Peyer's patch (tissue), 4 donors: ENCODE measurements around the gene ZBTB20.

Source experiments
- CTCF ChIP-seq, 6 experiments: fragments of 450-650 bp in 4 of 6; fragments of 200-600 bp in 2 of 6; sonication (generic) in 1 of 6; IDR thresholded peaks; one replicate each; pipeline ENCODE4 v1.5.1; 2017 to 2019; ENCODE audit warnings: antibody characterized with exemption in 6 of 6, mild to moderate bottlenecking in 3 of 6, moderate library complexity in 1 of 6
- POLR2A ChIP-seq, 2 donors: fragments of 450-650 bp; IDR thresholded peaks; one replicate each; pipeline ENCODE4 v1.5.1; 2017; ENCODE audit warnings: antibody characterized with exemption in 2 of 2, mild to moderate bottlenecking in 2 of 2, moderate library complexity in 2 of 2

- TF ChIP-seq CTCF (IDR thresholded peaks at IDR 0.05) (no peak), POLR2A (IDR thresholded peaks at IDR 0.05) (no peak)
Observed at GRCh38 chr3:114803042-114803695, 343.9 kb downstream of the ZBTB20 start.
